ENCODE measurements around the gene AKIRIN2.

Gene AKIRIN2

GRCh38 chr6:87728706-87729105 is 26.7 kb upstream of the AKIRIN2 start:
- ChIA-PET CTCF (interaction anchor here (0.6 kb wide), 1 partner anchor 936 kb away, joined by 3 read pairs; no protein-coding TSS in a partner anchor), POLR2A (ENCODE audit: low non-redundant PET) (no interaction called here)
- no peak for DNase-seq (ENCODE audit: low spot score)
- no peak for TF ChIP-seq CTCF (conservative IDR thresholded peaks at IDR 0.05; ENCODE audit: low read depth)
- no peak overlapping the region for H3K27ac ChIP-seq

GRCh38 chr6:87724983-87725811 is 23.2 kb upstream of the AKIRIN2 start:
- no peak for TF ChIP-seq CTCF (conservative IDR thresholded peaks at IDR 0.05; ENCODE audit: low read depth)
- ChIA-PET CTCF (interaction anchor here (0.7 kb wide), 1 partner anchor 138 kb away, joined by 3 read pairs; no protein-coding TSS in a partner anchor), POLR2A (ENCODE audit: low non-redundant PET) (no interaction called here)
- no peak overlapping the region for H3K27ac ChIP-seq
- DNase-seq (ENCODE audit: low spot score) = no peak

- TF ChIP-seq CTCF (conservative IDR thresholded peaks at IDR 0.05; ENCODE audit: low read depth) = no peak
- peak; percentile 87 for DNase-seq (ENCODE audit: low spot score)
- CTCF ChIA-PET = interaction anchor here (0.7 kb wide), 1 partner anchor 1058 kb away, joined by 4 read pairs; no protein-coding TSS in a partner anchor
- POLR2A ChIA-PET (ENCODE audit: low non-redundant PET) = no interaction called here
- peak overlapping the region; percentile 41 for H3K27ac ChIP-seq
These were observed 21.4 kb upstream of the AKIRIN2 start for GRCh38 chr6:87723170-87724078.

GRCh38 chr6:87722540-87723169 is 20.6 kb upstream of the AKIRIN2 start:
- CTCF ChIA-PET = interaction anchor here (0.7 kb wide), 1 partner anchor 1058 kb away, joined by 4 read pairs; no protein-coding TSS in a partner anchor
- no peak for DNase-seq (ENCODE audit: low spot score)
- peak overlapping the region; percentile 41 for H3K27ac ChIP-seq
- TF ChIP-seq CTCF (conservative IDR thresholded peaks at IDR 0.05; ENCODE audit: low read depth) = no peak
- POLR2A ChIA-PET (ENCODE audit: low non-redundant PET) = no interaction called here

- POLR2A ChIA-PET (ENCODE audit: low non-redundant PET) = no interaction called here
- TF ChIP-seq CTCF (conservative IDR thresholded peaks at IDR 0.05; ENCODE audit: low read depth) = no peak
- CTCF ChIA-PET = no interaction called here
- no peak for DNase-seq (ENCODE audit: low spot score)
- no peak overlapping the region for H3K27ac ChIP-seq
These were observed 19.3 kb upstream of the AKIRIN2 start for GRCh38 chr6:87721311-87721710.

Measured in RWPE1 (cell line).